HEK293 (cell line): ENCODE results near the gene GIPC1.

ENCODE experiments used
- ZBTB26 ChIP-seq: fragments of 450-650 bp; formaldehyde crosslinking; optimal IDR thresholded peaks from 2 replicates; pipeline ENCODE3; 2016; ENCODE audit warnings: missing biosample characterization, mild to moderate bottlenecking, missing genetic modification characterization
- ZNF791 ChIP-seq: fragments of 450-650 bp; formaldehyde crosslinking; IDR thresholded peaks from 2 replicates; pipeline ENCODE4 v1.5.1; 2016; ENCODE audit warnings: missing biosample characterization, missing genetic modification characterization
- ZSCAN16 ChIP-seq: fragments of 450-650 bp; formaldehyde crosslinking; IDR thresholded peaks from 2 replicates; pipeline ENCODE4 v1.5.1; 2016; ENCODE audit warnings: missing biosample characterization, missing genetic modification characterization

GRCh38 chr19:14519245-14519859 lies 23.4 kb upstream of the GIPC1 start:
- TF ChIP-seq ZBTB26 (tag by site-specific recombination) (no peak), ZSCAN16 (tag by site-specific recombination) (no peak), ZNF791 (tag by site-specific recombination) (no peak)
